Choroid plexus epithelial cell (primary cell): ENCODE results near the gene PPID.

Experiments
- DNase-seq: peaks from one replicate; pipeline ENCODE4 v3.0.0-alpha.2; 2010; ENCODE audit warnings: low read depth
- H3K4me3 ChIP-seq: 2 replicates; pipeline ENCODE4 v1.5.1; 2011; ENCODE audit warnings: low read depth, mild to moderate bottlenecking, control low read depth, low read length, moderate library complexity
- CTCF ChIP-seq: conservative IDR thresholded peaks from 2 replicates; pipeline ENCODE4 v1.5.1; 2011; ENCODE audit warnings: low read depth, mild to moderate bottlenecking, control low read depth, inconsistent platforms, low read length, moderate library complexity

Gene PPID

GRCh38 chr4:158729716-158730559 lies 6.7 kb upstream of the PPID start:
- DNase-seq, result peak; percentile 85
- no peak overlapping the region for H3K4me3 ChIP-seq
- TF ChIP-seq CTCF, result peak; percentile 99

GRCh38 chr4:158728236-158728635 lies 5.0 kb upstream of the PPID start:
- TF ChIP-seq CTCF, result no peak
- no peak overlapping the region for H3K4me3 ChIP-seq
- no peak for DNase-seq

GRCh38 chr4:158726633-158727032 lies 3.4 kb upstream of the PPID start:
- DNase-seq, result no peak
- no peak for TF ChIP-seq CTCF
- H3K4me3 ChIP-seq, result no peak overlapping the region

- TF ChIP-seq CTCF, result no peak
- no peak overlapping the region for H3K4me3 ChIP-seq
- no peak for DNase-seq
Measured at GRCh38 chr4:158724637-158725036, 1.4 kb upstream of the PPID start.

GRCh38 chr4:158722291-158722916 lies 792 bp downstream of the PPID start:
- DNase-seq, result peak; percentile 55
- H3K4me3 ChIP-seq, result peak overlapping the region; percentile 88
- TF ChIP-seq CTCF, result no peak

- H3K4me3 ChIP-seq, result no peak overlapping the region
- no peak for TF ChIP-seq CTCF
- no peak for DNase-seq
Measured at GRCh38 chr4:158721680-158722079, 1.5 kb downstream of the PPID start.
